IPS-15b (cell line): ENCODE measurements around the gene MCIDAS.
A peak's percentile ranks its signal among the peaks of the same experiment; 100 is the strongest.

ENCODE experiments used
- H3K27me3 ChIP-seq: one replicate; pipeline ENCODE4 v1.6.1; 2013; ENCODE audit warnings: low read length; ENCODE audit not compliant: control insufficient read depth, insufficient read depth
- H3K36me3 ChIP-seq: one replicate; pipeline ENCODE4 v1.6.1; 2013; ENCODE audit warnings: low read length; ENCODE audit not compliant: control insufficient read depth, insufficient read depth
- H3K4me1 ChIP-seq: one replicate; pipeline ENCODE4 v1.6.1; 2013; ENCODE audit warnings: mild to moderate bottlenecking, low read length; ENCODE audit not compliant: control insufficient read depth, insufficient read depth
- H3K4me3 ChIP-seq: one replicate; pipeline ENCODE4 v1.5.1; 2013; ENCODE audit warnings: low read depth, low read length
- H3K9ac ChIP-seq: one replicate; pipeline ENCODE4 v1.6.1; 2013; ENCODE audit warnings: low read depth, mild to moderate bottlenecking, low read length
- H3K9me3 ChIP-seq: one replicate; pipeline ENCODE4 v1.6.1; 2013; ENCODE audit warnings: mild to moderate bottlenecking, low read length; ENCODE audit not compliant: control insufficient read depth, insufficient read depth

MCIDAS gene

GRCh38 chr5:55219770-55220169, 7.3 kb downstream of the MCIDAS start:
- H3K4me3 ChIP-seq: peak overlapping the region; percentile 68

GRCh38 chr5:55218967-55219366, 8.1 kb downstream of the MCIDAS start:
- H3K36me3 ChIP-seq: no peaks in the 10 kb centered on the region
- peaks cover 73% of the 10 kb centered on the region for H3K27me3 ChIP-seq
- H3K4me1 ChIP-seq: peaks cover 3% of the 10 kb centered on the region
- H3K9ac ChIP-seq: no peak overlapping the region
- no peak overlapping the region for H3K4me3 ChIP-seq
- H3K9me3 ChIP-seq: no peaks in the 10 kb centered on the region

More at GRCh38 chr5:55219770-55220169, 7.3 kb downstream of the MCIDAS start:
- Histone ChIP-seq H3K9ac (no peak overlapping the region), H3K9me3 (no peaks in the 10 kb centered on the region), H3K36me3 (no peaks in the 10 kb centered on the region), H3K27me3 (peaks cover 81% of the 10 kb centered on the region), H3K4me1 (peaks cover 3% of the 10 kb centered on the region)

GRCh38 chr5:55211184-55211874, 15.8 kb downstream of the MCIDAS start:
- peaks cover 4% of the 10 kb centered on the region for H3K27me3 ChIP-seq

GRCh38 chr5:55205001-55205400, 22.1 kb downstream of the MCIDAS start:
- H3K4me3 ChIP-seq: no peak overlapping the region
- H3K9me3 ChIP-seq: no peaks in the 10 kb centered on the region
- H3K36me3 ChIP-seq: no peaks in the 10 kb centered on the region
- no peaks in the 10 kb centered on the region for H3K4me1 ChIP-seq
- H3K27me3 ChIP-seq: peaks cover 4% of the 10 kb centered on the region
- H3K9ac ChIP-seq: no peak overlapping the region

More at GRCh38 chr5:55211184-55211874, 15.8 kb downstream of the MCIDAS start:
- H3K9ac ChIP-seq: no peak overlapping the region
- no peaks in the 10 kb centered on the region for H3K4me1 ChIP-seq
- no peak overlapping the region for H3K4me3 ChIP-seq
- no peaks in the 10 kb centered on the region for H3K9me3 ChIP-seq
- H3K36me3 ChIP-seq: no peaks in the 10 kb centered on the region

- Histone ChIP-seq H3K9me3 (no peaks in the 10 kb centered on the region), H3K4me1 (no peaks in the 10 kb centered on the region), H3K9ac (no peak overlapping the region), H3K27me3 (peaks cover 25% of the 10 kb centered on the region), H3K36me3 (no peaks in the 10 kb centered on the region), H3K4me3 (no peak overlapping the region)
These were observed 36.0 kb downstream of the MCIDAS start for GRCh38 chr5:55191165-55191564.

- H3K4me1 ChIP-seq: no peaks in the 10 kb centered on the region
- no peak overlapping the region for H3K9ac ChIP-seq
- H3K4me3 ChIP-seq: no peak overlapping the region
- peaks cover 45% of the 10 kb centered on the region for H3K27me3 ChIP-seq
- no peaks in the 10 kb centered on the region for H3K36me3 ChIP-seq
- no peaks in the 10 kb centered on the region for H3K9me3 ChIP-seq
These were observed 38.2 kb downstream of the MCIDAS start for GRCh38 chr5:55188656-55189540.

- no peaks in the 10 kb centered on the region for H3K4me1 ChIP-seq
- no peaks in the 10 kb centered on the region for H3K36me3 ChIP-seq
- H3K27me3 ChIP-seq: peaks cover 55% of the 10 kb centered on the region
- no peak overlapping the region for H3K4me3 ChIP-seq
- H3K9ac ChIP-seq: no peak overlapping the region
- H3K9me3 ChIP-seq: no peaks in the 10 kb centered on the region
These were observed 39.7 kb downstream of the MCIDAS start for GRCh38 chr5:55187370-55187769.

- Histone ChIP-seq H3K36me3 (no peaks in the 10 kb centered on the region), H3K9me3 (no peaks in the 10 kb centered on the region), H3K4me3 (no peak overlapping the region), H3K27me3 (peaks cover 98% of the 10 kb centered on the region), H3K9ac (no peak overlapping the region), H3K4me1 (no peaks in the 10 kb centered on the region)
These were observed 47.1 kb downstream of the MCIDAS start for GRCh38 chr5:55180016-55180415.

- no peaks in the 10 kb centered on the region for H3K9me3 ChIP-seq
- no peaks in the 10 kb centered on the region for H3K4me1 ChIP-seq
- peaks cover 94% of the 10 kb centered on the region for H3K27me3 ChIP-seq
- H3K4me3 ChIP-seq: peak overlapping the region; percentile 49
- H3K9ac ChIP-seq: no peak overlapping the region
- no peaks in the 10 kb centered on the region for H3K36me3 ChIP-seq
These were observed 50.0 kb downstream of the MCIDAS start for GRCh38 chr5:55177078-55177477.

GRCh38 chr5:55176176-55176818, 50.8 kb downstream of the MCIDAS start:
- Histone ChIP-seq H3K9me3 (no peaks in the 10 kb centered on the region), H3K4me3 (peak overlapping the region; percentile 49), H3K27me3 (peaks cover 93% of the 10 kb centered on the region), H3K4me1 (no peaks in the 10 kb centered on the region), H3K36me3 (no peaks in the 10 kb centered on the region), H3K9ac (no peak overlapping the region)

- Histone ChIP-seq H3K4me3 (peak overlapping the region; percentile 49), H3K4me1 (no peaks in the 10 kb centered on the region), H3K27me3 (peaks cover 92% of the 10 kb centered on the region), H3K9me3 (no peaks in the 10 kb centered on the region), H3K9ac (no peak overlapping the region), H3K36me3 (no peaks in the 10 kb centered on the region)
These were observed 51.3 kb downstream of the MCIDAS start for GRCh38 chr5:55175781-55176175.
